SW 1271 (cell line): Measurements from ENCODE around the gene ARSB.

Experiments used
- DNase-seq, 2 experiments: peaks; one replicate each; lab custom pipeline; 2025; lab: John Stamatoyannopoulos, UW

The ARSB gene

GRCh38 chr5:78837836-78838235 is 147.3 kb downstream of the ARSB start:
- no peak for DNase-seq

- no peak for DNase-seq
Observed at GRCh38 chr5:78835176-78835575, 149.9 kb downstream of the ARSB start.

GRCh38 chr5:78833284-78833683 is 151.8 kb downstream of the ARSB start:
- DNase-seq, result no peak

- no peak for DNase-seq
Observed at GRCh38 chr5:78830528-78831046, 154.5 kb downstream of the ARSB start.

GRCh38 chr5:78829811-78830527 is 155.1 kb downstream of the ARSB start:
- no peak for DNase-seq

- no peak for DNase-seq
Observed at GRCh38 chr5:78827725-78828124, 157.4 kb downstream of the ARSB start.

GRCh38 chr5:78824831-78825281 is 160.3 kb downstream of the ARSB start:
- no peak for DNase-seq

GRCh38 chr5:78823196-78823595 is 161.9 kb downstream of the ARSB start:
- no peak for DNase-seq

- DNase-seq, result no peak
Observed at GRCh38 chr5:78821536-78822021, 163.5 kb downstream of the ARSB start.

- no peak for DNase-seq
Observed at GRCh38 chr5:78819707-78820106, 165.4 kb downstream of the ARSB start.

- no peak for DNase-seq
Observed at GRCh38 chr5:78819166-78819565, 165.9 kb downstream of the ARSB start.

GRCh38 chr5:78816143-78816765 is 168.9 kb downstream of the ARSB start:
- no peak for DNase-seq

GRCh38 chr5:78813906-78814530 is 171.1 kb downstream of the ARSB start:
- no peak for DNase-seq

GRCh38 chr5:78813286-78813685 is 171.8 kb downstream of the ARSB start:
- no peak for DNase-seq

GRCh38 chr5:78811866-78812265 is 173.2 kb downstream of the ARSB start:
- DNase-seq, result no peak

GRCh38 chr5:78811121-78811817 is 173.8 kb downstream of the ARSB start:
- DNase-seq, result no peak

- DNase-seq, result no peak
Observed at GRCh38 chr5:78810098-78810920, 174.8 kb downstream of the ARSB start.

GRCh38 chr5:78809444-78809843 is 175.7 kb downstream of the ARSB start:
- DNase-seq, result no peak

- no peak for DNase-seq
Observed at GRCh38 chr5:78808818-78809217, 176.3 kb downstream of the ARSB start.

GRCh38 chr5:78808380-78808779 is 176.7 kb downstream of the ARSB start:
- no peak for DNase-seq

GRCh38 chr5:78806544-78806943 is 178.6 kb downstream of the ARSB start:
- peak; percentile 47 to 69 for DNase-seq
